SKM-1 treated with dmso at 0.1 percent for 144 hours (cell line): ENCODE results near the gene MORF4L1.
A peak's percentile ranks its signal among the peaks of the same experiment; 100 is the strongest.

Experiments used
- DNase-seq: peaks from one replicate; lab custom pipeline; 2025; ENCODE audit not compliant: unreplicated experiment; lab: John Stamatoyannopoulos, UW

MORF4L1 gene

DNA sequence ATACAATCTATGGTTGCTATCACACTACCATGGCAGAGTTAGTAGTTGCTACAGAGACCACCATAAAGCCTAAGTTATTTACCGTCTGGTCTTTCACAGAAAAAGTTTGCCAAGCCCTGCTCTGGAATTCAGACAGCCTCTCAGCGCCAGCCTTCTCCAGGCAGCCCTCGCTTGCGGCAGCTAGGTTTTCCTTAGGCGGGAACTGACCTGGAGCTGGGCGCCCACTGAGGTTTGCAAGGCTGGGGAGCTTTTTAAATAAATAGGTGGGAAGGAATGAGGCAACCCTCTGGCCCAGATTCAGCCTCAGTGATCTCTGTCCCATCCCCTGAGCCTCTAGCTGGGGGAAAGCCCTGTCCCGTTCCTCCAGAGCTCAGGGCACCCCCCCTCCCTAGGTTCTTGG is 71.0 kb downstream of the MORF4L1 start:
- no peak for DNase-seq

DNA sequence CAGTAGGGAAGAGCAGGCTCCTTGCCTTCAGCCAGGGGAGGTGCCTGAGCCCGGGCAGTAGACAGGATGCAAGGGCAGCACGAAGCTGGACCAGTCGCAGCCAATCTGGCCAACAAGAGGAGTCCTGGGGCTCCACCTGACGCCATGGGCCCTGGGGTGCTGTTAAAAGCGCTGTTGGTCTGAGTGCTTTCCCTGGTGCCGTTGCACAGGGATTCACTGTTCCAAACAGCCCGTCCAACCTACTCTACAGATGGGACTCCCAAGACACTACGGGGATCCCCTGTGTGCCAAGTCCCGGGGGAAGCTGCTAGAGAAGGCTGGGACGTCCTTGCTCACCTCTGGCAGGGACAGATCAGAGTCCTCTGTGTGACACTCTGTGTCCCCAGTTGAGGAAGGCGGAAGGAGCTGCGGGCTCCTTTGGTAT is 71.5 kb downstream of the MORF4L1 start:
- no peak for DNase-seq

DNA sequence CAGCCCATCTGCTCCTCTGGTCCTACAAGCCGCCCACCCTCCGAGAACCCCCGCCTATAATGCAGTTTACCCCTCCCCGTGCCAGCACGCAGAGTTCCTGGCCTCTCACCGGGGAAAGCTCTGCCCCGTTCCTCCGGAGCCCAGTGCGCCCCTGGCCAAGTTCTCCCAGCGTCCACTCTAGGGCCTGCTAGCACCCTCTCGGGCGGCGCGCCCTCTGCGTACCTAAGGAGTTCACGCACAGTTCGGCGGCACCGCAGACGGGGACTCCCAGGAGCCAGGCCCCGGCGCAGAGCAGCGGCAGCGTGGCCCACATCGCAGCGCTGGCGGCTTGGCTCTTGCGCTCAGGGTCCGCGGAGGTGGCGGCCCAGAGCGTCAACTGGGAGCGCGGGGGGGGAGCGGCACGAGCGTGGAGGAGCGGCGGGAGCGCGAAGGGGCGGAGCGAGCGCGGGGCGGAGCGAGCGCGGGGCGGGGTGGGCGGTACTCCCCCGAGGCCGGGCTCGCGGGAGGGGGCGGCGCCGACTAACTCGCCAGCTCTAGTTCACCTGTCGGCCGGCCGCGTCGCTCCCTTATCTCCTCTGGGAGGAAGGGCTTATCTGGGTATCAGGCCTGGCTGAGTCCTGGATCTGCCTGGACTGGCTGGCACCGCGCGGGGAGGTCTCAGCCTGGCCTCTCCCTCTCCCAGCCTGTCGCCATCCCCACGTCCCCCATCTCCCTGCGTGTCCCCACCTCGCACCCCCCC is 72.1 kb downstream of the MORF4L1 start, which contains the start of gene CTSH:
Gene CTSH, minus strand, starts transcription at position 378 of the 739 bp plus-strand sequence. Its CDS starts 65 bp downstream, at position 313.
- peak; percentile 25 for DNase-seq

DNA sequence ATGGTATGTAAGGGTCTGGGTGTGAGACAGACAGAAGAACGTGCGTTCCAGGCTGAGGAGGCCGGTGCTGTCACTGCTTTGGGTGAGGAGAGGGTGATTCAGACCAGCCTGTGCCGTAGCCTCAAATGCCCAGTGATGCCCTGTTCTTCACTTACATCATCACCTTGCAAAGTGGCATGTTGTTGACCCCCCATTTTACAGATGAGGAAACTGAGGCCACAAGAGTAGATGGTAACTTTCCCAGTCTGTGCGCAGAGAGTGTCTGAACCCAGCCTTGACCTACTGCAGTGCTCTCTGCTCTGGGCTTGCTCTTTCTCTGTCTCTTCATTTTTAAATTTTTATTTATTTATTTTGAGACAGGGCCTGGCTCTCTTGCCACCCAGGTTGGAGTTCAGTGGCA is 73.8 kb downstream of the MORF4L1 start:
- no peak for DNase-seq

DNA sequence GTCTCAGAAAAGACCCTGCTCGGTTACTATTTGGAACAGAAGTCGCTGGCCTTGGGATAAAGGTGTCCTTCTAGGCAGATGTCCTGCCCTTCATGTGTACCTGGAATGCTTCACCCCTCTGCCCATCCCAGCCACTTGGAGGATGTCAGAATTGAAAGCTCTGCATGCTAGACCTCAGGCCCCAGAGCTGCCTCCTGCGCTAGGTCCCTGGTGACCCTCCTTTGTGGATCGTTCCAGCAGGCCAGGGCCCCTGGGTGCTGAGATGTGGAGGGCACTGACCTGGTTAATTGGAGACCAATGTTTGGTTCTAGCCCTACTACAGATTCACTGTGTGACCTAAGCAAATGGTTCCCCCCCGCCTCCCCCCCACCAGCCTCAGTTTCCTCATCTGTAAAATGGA is 74.8 kb downstream of the MORF4L1 start:
- no peak for DNase-seq
